DOHH2 (cell line): ENCODE data around the gene AMH.

Experiments
- CTCF ChIP-seq: fragments of 200-600 bp; sonication (generic); IDR thresholded peaks from one replicate; pipeline ENCODE4 v1.5.1; 2014; ENCODE audit warnings: antibody characterized with exemption, mild to moderate bottlenecking, low read depth, low read length; ENCODE audit not compliant: poor library complexity, severe bottlenecking
- EZH2phosphoT487 ChIP-seq: fragments of 200-600 bp; sonication (generic); IDR thresholded peaks from 2 replicates; pipeline ENCODE4 v1.6.1; 2017; ENCODE audit warnings: borderline replicate concordance, mild to moderate bottlenecking, antibody characterized with exemption, low read length, moderate library complexity, mixed read lengths

DNA sequence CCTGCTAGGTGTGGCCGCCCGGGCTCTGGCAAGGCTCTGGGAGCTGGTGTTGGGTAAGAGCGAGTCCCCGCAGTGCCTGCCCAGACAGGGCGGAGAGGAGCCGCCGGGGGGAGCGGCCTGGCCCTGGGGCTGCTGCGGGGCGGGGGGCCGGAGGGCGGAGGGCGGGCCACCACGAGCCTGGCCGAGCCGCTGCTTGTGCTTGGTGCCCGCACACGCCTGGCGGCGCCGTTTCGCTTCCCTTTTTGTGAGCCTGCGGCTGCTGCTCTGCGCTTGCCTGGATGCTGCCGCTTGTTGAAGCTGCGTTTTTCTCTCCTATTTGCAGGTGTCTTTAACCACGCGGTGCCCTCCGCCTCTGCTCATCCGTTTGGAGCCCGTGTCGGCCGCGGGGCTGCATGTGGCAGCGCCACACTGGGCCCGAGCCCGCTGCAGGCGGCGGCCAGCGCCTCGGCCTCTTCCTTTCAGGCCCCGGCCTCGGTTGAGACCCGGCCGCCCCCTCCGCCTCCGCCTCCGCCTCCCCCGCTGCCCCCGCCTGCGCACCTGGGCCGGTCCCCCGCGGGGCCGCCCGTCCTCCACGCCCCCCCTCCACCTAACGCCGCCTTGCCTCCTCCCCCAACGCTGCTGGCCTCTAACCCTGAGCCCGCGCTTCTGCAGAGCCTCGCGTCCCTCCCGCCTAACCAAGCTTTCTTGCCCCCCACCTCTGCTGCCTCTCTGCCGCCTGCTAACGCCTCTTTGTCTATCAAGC is 21.5 kb upstream of the AMH start:
- TF ChIP-seq CTCF: no peak
- no peak for TF ChIP-seq EZH2phosphoT487
